H9 (cell line): ENCODE results near the gene TMEM131. TPM values are rescaled to one million over a fixed set of nuclear protein-coding genes. Genes with fewer than 3 reads are reported as not detected.

Experiments used
- DNase-seq: peaks from one replicate; pipeline ENCODE4 v3.0.0-alpha.2; 2017
- H2AFZ ChIP-seq: one replicate; pipeline ENCODE4 v1.6.1; 2013; ENCODE audit warnings: mild to moderate bottlenecking, low read length, control low read depth, moderate library complexity
- H2AK5ac ChIP-seq: 2 replicates; pipeline ENCODE4 v1.6.1; 2013; ENCODE audit warnings: low read length, control low read depth, mixed read lengths; ENCODE audit not compliant: insufficient read length
- H2BK120ac ChIP-seq: one replicate; pipeline ENCODE4 v1.6.1; 2013; ENCODE audit warnings: low read depth, mild to moderate bottlenecking, low read length, control low read depth, inconsistent platforms; ENCODE audit not compliant: poor library complexity, severe bottlenecking
- H2BK12ac ChIP-seq: 2 replicates; pipeline ENCODE4 v1.6.1; 2013; ENCODE audit warnings: low read length, control low read depth, mixed read lengths, low read depth; ENCODE audit not compliant: insufficient read length
- H2BK15ac ChIP-seq: 2 replicates; pipeline ENCODE4 v1.6.1; 2013; ENCODE audit warnings: low read depth, low read length, control low read depth
- H2BK20ac ChIP-seq: one replicate; pipeline ENCODE4 v1.6.1; 2013; ENCODE audit warnings: low read depth, mild to moderate bottlenecking, low read length, control low read depth, inconsistent platforms; ENCODE audit not compliant: poor library complexity, severe bottlenecking
- H2BK5ac ChIP-seq: 2 replicates; pipeline ENCODE4 v1.6.1; 2013; ENCODE audit warnings: low read length, control low read depth, mixed read lengths; ENCODE audit not compliant: insufficient read length
- H3K14ac ChIP-seq: 2 replicates; pipeline ENCODE4 v1.6.1; 2013; ENCODE audit warnings: low read length, control low read depth; ENCODE audit not compliant: insufficient read depth
- H3K18ac ChIP-seq: 2 replicates; pipeline ENCODE4 v1.6.1; 2013; ENCODE audit warnings: low read depth, mild to moderate bottlenecking, mixed read lengths, low read length, control low read depth; ENCODE audit not compliant: insufficient read length
- H3K23ac ChIP-seq: 2 replicates; pipeline ENCODE4 v1.6.1; 2013; ENCODE audit warnings: low read length, control low read depth, mixed read lengths, low read depth; ENCODE audit not compliant: insufficient read length
- H3K23me2 ChIP-seq: 2 replicates; pipeline ENCODE4 v1.6.1; 2013; ENCODE audit warnings: low read depth, mild to moderate bottlenecking, mixed read lengths, low read length, control low read depth; ENCODE audit not compliant: insufficient read length, poor library complexity, severe bottlenecking
- H3K27ac ChIP-seq: 2 replicates; pipeline ENCODE4 v1.5.1; 2013; ENCODE audit warnings: low read length, control low read depth, mixed read lengths, low read depth; ENCODE audit not compliant: insufficient read length
- H3K27me3 ChIP-seq: 2 replicates; pipeline ENCODE4 v1.6.1; 2013; ENCODE audit warnings: low read length, control low read depth, inconsistent platforms; ENCODE audit not compliant: insufficient read depth
- H3K4ac ChIP-seq: 2 replicates; pipeline ENCODE4 v1.6.1; 2013; ENCODE audit warnings: low read depth, mild to moderate bottlenecking, control low read depth, inconsistent platforms, low read length, moderate library complexity
- H3K4me1 ChIP-seq: 2 replicates; pipeline ENCODE4 v1.6.1; 2013; ENCODE audit warnings: low read length, control low read depth, inconsistent platforms; ENCODE audit not compliant: insufficient read depth
- H3K4me2 ChIP-seq: 2 replicates; pipeline ENCODE4 v1.6.1; 2013; ENCODE audit warnings: low read length, control low read depth, mixed read lengths; ENCODE audit not compliant: insufficient read length, insufficient read depth
- H3K56ac ChIP-seq: 2 replicates; pipeline ENCODE4 v1.6.1; 2013; ENCODE audit warnings: low read depth, mild to moderate bottlenecking, mixed read lengths, low read length, control low read depth; ENCODE audit not compliant: insufficient read length
- H3K79me1 ChIP-seq: 2 replicates; pipeline ENCODE4 v1.6.1; 2013; ENCODE audit warnings: low read depth, mild to moderate bottlenecking, moderate library complexity, low read length, control low read depth, inconsistent platforms; ENCODE audit not compliant: insufficient read depth, poor library complexity, severe bottlenecking
- H3K79me2 ChIP-seq: 2 replicates; pipeline ENCODE4 v1.6.1; 2013; ENCODE audit warnings: low read length, control low read depth, inconsistent platforms; ENCODE audit not compliant: insufficient read depth
- H3K9ac ChIP-seq: 2 replicates; pipeline ENCODE4 v1.6.1; 2013; ENCODE audit warnings: low read length, control low read depth, mixed read lengths; ENCODE audit not compliant: insufficient read length; ENCODE audit errors: extremely low read depth
- H3K9me3 ChIP-seq: one replicate; pipeline ENCODE4 v1.6.1; 2013; ENCODE audit warnings: low read depth, low read length, inconsistent platforms; ENCODE audit not compliant: control insufficient read depth
- H3T11ph ChIP-seq: one replicate; pipeline ENCODE4 v1.6.1; 2013; ENCODE audit warnings: mild to moderate bottlenecking, low read length, control low read depth, inconsistent platforms
- H4K20me1 ChIP-seq: one replicate; pipeline ENCODE4 v1.6.1; 2013; ENCODE audit not compliant: control insufficient read depth, insufficient read length, insufficient read depth
- H4K5ac ChIP-seq: 2 replicates; pipeline ENCODE4 v1.6.1; 2013; ENCODE audit warnings: low read depth, mild to moderate bottlenecking, mixed read lengths, low read length, control low read depth; ENCODE audit not compliant: insufficient read length
- H4K8ac ChIP-seq: replicated peaks from 2 replicates; pipeline ENCODE4 v1.6.1; 2013; ENCODE audit warnings: low read length, control low read depth, mixed read lengths, low read depth; ENCODE audit not compliant: insufficient read length
- H4K91ac ChIP-seq: 2 replicates; pipeline ENCODE4 v1.6.1; 2013; ENCODE audit warnings: low read depth, mild to moderate bottlenecking, moderate library complexity, mixed read lengths, low read length, control low read depth; ENCODE audit not compliant: insufficient read length
- H3K27ac Mint-ChIP-seq, 3 experiments: 2 replicates in 2 of 3; 3 replicates in 1 of 3; pipeline ENCODE4 v1.8.0; 2020 to 2021; ENCODE audit warnings: mixed read lengths in 3 of 3, mild to moderate bottlenecking in 1 of 3, moderate library complexity in 1 of 3
- H3K27me3 Mint-ChIP-seq: 2 replicates; pipeline ENCODE4 v1.8.0; 2021; ENCODE audit warnings: low read depth, mild to moderate bottlenecking, moderate library complexity, mixed read lengths
- H3K36me3 Mint-ChIP-seq, 3 experiments: 2 replicates in 2 of 3; 3 replicates in 1 of 3; pipeline ENCODE4 v1.8.0; 2020 to 2021; ENCODE audit warnings: low read depth in 3 of 3, mixed read lengths in 3 of 3; ENCODE audit not compliant: insufficient read depth in 1 of 3
- H3K4me1 Mint-ChIP-seq, 2 experiments: 2 replicates each; pipeline ENCODE4 v1.8.0; 2020; ENCODE audit warnings: mixed read lengths in 2 of 2
- H3K4me3 Mint-ChIP-seq, 2 experiments: 2 replicates in 1 of 2; 3 replicates in 1 of 2; pipeline ENCODE4 v1.8.0; 2020 to 2021; ENCODE audit warnings: mild to moderate bottlenecking in 2 of 2, mixed read lengths in 2 of 2, moderate library complexity in 1 of 2
- H3K9me3 Mint-ChIP-seq, 2 experiments: 2 replicates in 1 of 2; 3 replicates in 1 of 2; pipeline ENCODE4 v1.8.0; 2020; ENCODE audit warnings: mild to moderate bottlenecking in 2 of 2, mixed read lengths in 2 of 2, moderate library complexity in 1 of 2
- CTCF ChIP-seq: fragments of 200-600 bp; sonication (generic); conservative IDR thresholded peaks from 3 replicates; pipeline ENCODE4 v1.8.0; 2021; ENCODE audit warnings: antibody characterized with exemption, mild to moderate bottlenecking
- WGBS: extraction: QIAGEN DNeasy Blood & Tissue Kit; methylation state at CpG from one replicate; pipeline ENCODE4 v1.1.7; 2013; ENCODE audit warnings: missing lambda C conversion rate, low lambda C conversion rate, mixed read lengths; ENCODE audit not compliant: insufficient read length; ENCODE audit errors: extremely low coverage; 5-methylcytosine and 5-hydroxymethylcytosine counted together
- total RNA-seq: library from RNA; stranded (reverse); gene quantifications from 2 replicates; pipeline ENCODE4 v1.2.1, GENCODE V29; 2021

The TMEM131 gene
- total RNA-seq, 1 experiment from 2014 or later: 20.9 TPM

DNA sequence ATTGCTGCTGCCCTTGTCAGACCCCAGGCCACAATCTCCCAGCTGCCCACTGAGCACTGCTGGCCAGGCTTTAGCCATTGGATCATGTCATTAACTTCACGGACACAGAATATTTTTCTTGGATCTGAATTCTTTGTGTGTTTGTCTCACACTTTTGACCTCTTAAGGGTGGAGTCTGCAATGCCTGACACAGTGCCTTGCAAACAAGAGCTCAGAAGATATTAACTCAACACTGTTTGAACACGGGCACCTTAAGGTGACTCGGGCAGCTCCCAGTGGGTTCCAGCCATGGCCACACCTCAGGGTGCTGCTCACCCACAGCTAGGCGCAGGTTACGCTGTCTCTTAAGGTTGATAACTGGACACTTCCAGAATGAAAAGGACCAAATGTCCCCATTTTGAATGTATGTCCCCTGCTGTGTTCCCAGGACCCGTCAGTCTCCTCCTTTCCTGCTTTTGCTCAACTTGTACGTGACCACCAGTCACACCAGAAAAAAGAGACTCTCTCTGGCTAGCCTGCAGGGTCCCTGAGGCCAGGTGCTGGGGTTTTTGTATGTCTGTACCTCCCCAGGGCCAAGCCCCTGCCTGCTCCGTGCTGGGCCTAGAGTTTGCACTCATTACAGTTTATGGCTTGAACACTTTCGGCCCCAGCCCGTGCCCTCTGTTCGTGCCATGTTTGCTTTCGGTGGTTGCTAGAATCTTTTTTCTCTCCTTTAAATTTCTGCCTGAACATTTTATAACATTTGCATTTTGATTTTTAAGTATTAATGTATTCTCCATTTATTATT lies 33.4 kb upstream of the TMEM131 start:
- Histone ChIP-seq H2BK20ac (no peak overlapping the region), H3K27ac (no peak overlapping the region), H3K56ac (no peak overlapping the region), H3T11ph (no peak overlapping the region), H2BK15ac (no peak overlapping the region), H3K23ac (no peak overlapping the region), H4K5ac (no peak overlapping the region), H3K18ac (no peak overlapping the region), H2BK12ac (no peak overlapping the region), H2BK120ac (no peak overlapping the region), H3K27me3 (no peaks in the 10 kb centered on the region), H3K4ac (no peak overlapping the region), H3K14ac (no peak overlapping the region), H2AK5ac (no peak overlapping the region), H4K8ac (no peak overlapping the region), H3K79me1 (no peaks in the 10 kb centered on the region), H3K23me2 (no peaks in the 10 kb centered on the region), H3K4me2 (no peak overlapping the region), H2BK5ac (no peak overlapping the region), H3K4me1 (0 out of 2 replicates have a peak, but pooled peaks cover 3% of the 10 kb centered on the region), H3K9me3 (no peaks in the 10 kb centered on the region), H4K91ac (no peak overlapping the region), H2AFZ (no peak overlapping the region), H3K9ac (no peak overlapping the region), H3K79me2 (no peaks in the 10 kb centered on the region), H4K20me1 (no peaks in the 10 kb centered on the region)
- WGBS: no CpG with 5 or more reads among the region's 12 CpGs
- no peak for TF ChIP-seq CTCF
- Mint-ChIP-seq H3K9me3 (peaks cover 0 to 3% of the 10 kb centered on the region in 2 experiments; a peak in 2 of 5 replicates), H3K4me3 (no peak overlapping the region), H3K4me1 (peaks cover 19 to 25% of the 10 kb centered on the region in 2 experiments), H3K27me3 (no peaks in the 10 kb centered on the region; the same call in 1 of the 2 replicates), H3K27ac (0 out of 7 replicates have a peak overlapping the region, but pooled peaks of 2 of the 3 experiments have one; percentile 4 to 5), H3K36me3 (no peaks in the 10 kb centered on the region; a peak in 2 of 7 replicates)
- no peak for DNase-seq
